Measurements from ENCODE around the gene GDPD3. TPM values are rescaled to one million over a fixed set of nuclear protein-coding genes. Genes with fewer than 3 reads are reported as not detected.
A peak's percentile ranks its signal among the peaks of the same experiment; 100 is the strongest.

GDPD3 gene
- total and polyA plus RNA-seq, 5 donors: 1.3 to 3.7 (median 2.9) TPM

DNA sequence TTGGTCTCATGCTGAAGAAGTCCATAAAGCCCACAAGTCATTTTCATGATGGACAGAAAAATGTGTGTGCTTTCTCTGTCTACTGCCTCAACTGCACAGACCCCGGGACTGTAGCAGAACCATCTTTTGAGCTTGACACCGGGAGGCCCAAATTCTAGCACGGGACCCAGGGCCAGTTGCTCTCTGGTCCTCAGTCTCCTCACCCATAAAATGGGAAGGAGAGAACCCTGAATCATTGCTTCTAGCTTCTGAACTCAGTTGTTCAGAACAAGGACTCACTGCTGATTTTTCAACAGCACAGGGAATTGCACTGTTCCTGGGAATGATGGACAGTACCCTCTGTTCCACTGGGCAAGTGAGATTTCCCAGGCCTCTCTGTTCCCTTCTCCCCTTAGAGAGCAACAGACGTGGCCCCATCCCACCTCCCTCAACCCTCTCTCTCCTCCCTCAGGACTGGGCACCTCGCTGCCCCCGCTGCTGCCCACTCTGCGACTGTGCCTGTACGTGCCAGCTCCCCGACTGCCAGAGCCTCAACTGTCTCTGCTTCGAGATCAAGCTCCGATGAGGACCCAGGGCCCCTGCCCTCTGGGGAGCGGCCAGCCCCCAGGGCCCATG lies 50.0 kb downstream of the GDPD3 start:
- Histone ChIP-seq H3K27me3 (ENCODE audit: control insufficient read depth, insufficient read depth) (no peaks in the 10 kb centered on the region), H3K27ac (ENCODE audit: low read length) (peak overlapping the region; percentile 86), H3K4me3 (ENCODE audit: low read length) (peak overlapping the region; percentile 82), H3K9me3 (ENCODE audit: control insufficient read depth, low read length) (no peaks in the 10 kb centered on the region), H3K4me1 (ENCODE audit: control insufficient read depth, insufficient read depth, low read length) (peaks cover 6% of the 10 kb centered on the region)
- 48% methylated on average over 12 of the region's 12 CpGs for WGBS
- intact Hi-C loops (cut with DNase I): no loop called here
- DNase-seq: peak in 1 of 3 donors; percentile 14
- no peak for ATAC-seq

DNA sequence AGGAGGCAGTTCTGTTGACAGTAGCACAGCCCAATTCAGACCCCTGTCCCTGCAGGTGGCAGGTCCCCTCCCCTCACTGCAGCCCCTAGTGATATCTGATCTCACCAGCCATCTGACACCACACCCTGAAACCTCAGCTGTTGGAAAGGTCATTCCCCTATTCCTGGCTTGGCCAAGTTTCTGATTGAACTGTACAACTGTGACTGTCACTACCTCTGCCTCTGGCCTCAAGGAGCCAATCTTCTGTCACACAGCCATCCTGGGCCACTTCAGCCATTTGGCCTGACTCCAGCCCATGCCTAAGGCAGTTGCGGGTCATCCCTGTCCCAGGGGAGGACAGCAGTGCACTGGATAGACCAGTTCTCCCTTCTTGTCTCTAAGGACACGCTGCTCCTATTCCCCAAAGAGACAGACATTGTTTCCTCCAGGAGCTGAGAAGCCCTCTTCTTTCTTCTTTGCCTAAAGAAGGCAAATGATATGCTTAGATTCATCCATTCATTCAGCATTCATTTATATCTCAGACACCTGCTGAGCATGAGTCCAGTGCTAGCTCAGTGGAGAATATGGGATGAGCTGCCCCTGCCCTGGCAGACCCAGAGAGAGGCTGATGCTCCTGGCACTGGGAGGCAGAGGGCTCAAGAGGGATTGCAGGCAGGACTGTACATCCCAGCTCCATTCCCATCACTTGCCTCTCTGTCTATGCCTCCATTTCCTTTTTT lies 52.3 kb downstream of the GDPD3 start:
- 51% methylated on average over 2 of the region's 2 CpGs for WGBS
- Histone ChIP-seq H3K4me1 (ENCODE audit: control insufficient read depth, insufficient read depth, low read length) (peaks cover 6% of the 10 kb centered on the region), H3K4me3 (ENCODE audit: low read length) (no peak overlapping the region), H3K27ac (ENCODE audit: low read length) (peak overlapping the region; percentile 31), H3K27me3 (ENCODE audit: control insufficient read depth, insufficient read depth) (no peaks in the 10 kb centered on the region), H3K9me3 (ENCODE audit: control insufficient read depth, low read length) (no peaks in the 10 kb centered on the region)
- intact Hi-C loops (cut with DNase I): no loop called here
- DNase-seq (peak in 2 of 3 donors; percentile 81 to 83), ATAC-seq (no peak)

DNA sequence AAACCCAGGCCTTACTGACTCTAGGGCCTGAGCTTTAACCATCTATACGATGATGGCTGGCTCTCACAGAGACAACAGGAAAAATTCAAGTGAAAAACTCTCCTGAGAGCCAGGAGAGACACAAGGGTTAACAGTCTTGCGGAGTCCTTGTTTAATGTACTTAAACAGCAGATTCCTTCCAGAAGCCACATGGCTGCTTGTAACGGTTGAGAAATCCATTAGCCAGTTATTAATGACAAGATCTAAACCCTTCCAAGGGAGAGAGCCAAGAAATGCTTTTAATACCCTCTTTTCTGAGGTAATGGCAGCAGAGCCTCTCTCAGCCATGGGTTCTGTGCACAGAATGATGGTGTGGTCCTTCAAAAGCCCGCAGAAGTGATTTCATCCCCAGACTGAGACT lies 53.0 kb downstream of the GDPD3 start:
- Histone ChIP-seq H3K9me3 (ENCODE audit: control insufficient read depth, low read length) (no peaks in the 10 kb centered on the region), H3K4me3 (ENCODE audit: low read length) (no peak overlapping the region), H3K27ac (ENCODE audit: low read length) (peak overlapping the region; percentile 18), H3K27me3 (ENCODE audit: control insufficient read depth, insufficient read depth) (no peaks in the 10 kb centered on the region), H3K4me1 (ENCODE audit: control insufficient read depth, insufficient read depth, low read length) (peaks cover 6% of the 10 kb centered on the region)
- WGBS: 80% methylated on average over 4 of the region's 4 CpGs
- intact Hi-C loops (cut with DNase I): no loop called here
- DNase-seq (no peak), ATAC-seq (no peak)

DNA sequence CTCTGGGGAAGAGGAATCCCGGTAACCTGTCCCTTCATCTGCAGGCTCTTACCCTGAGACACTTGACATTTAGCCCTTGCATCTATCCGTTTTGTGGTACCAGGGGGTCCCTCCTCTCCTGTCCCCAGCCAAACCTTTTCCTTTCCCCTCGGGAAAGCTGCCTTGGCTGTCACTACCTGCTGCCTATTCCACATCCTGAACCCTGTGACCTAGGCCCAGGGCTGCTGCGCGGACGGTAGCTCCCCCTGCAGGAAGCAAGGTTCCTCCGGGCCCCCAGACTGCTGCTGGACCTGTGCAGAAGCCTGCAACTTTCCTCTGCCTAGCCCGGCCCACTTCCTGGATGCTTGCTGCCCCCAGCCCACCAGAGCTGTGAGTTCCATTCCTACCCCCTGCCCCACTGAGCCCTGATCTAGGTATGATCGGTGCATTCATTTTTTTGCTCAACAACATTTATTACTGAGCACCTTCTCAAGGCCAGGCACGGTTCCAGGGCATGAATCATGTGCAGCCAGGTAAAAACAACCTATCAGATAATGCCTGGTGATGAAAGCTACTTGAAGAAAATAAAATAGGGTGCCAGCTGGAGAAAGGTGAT lies 58.3 kb downstream of the GDPD3 start:
- DNase-seq (peak in 1 of 3 donors; percentile 71), ATAC-seq (no peak)
- 49% methylated on average over 10 of the region's 10 CpGs for WGBS
- intact Hi-C loops (cut with DNase I): no loop called here
- Histone ChIP-seq H3K4me3 (ENCODE audit: low read length) (no peak overlapping the region), H3K27me3 (ENCODE audit: control insufficient read depth, insufficient read depth) (no peaks in the 10 kb centered on the region), H3K4me1 (ENCODE audit: control insufficient read depth, insufficient read depth, low read length) (no peaks in the 10 kb centered on the region), H3K27ac (ENCODE audit: low read length) (no peak overlapping the region), H3K9me3 (ENCODE audit: control insufficient read depth, low read length) (no peaks in the 10 kb centered on the region)

Other genes with a start within 250 kb of the GDPD3 start
- 1 to 10 TPM; 1.5 to 3.6 (median 2.1) TPM for gene SEZ6L2, start 214.0 kb downstream of the GDPD3 start, total RNA-seq
- gene SEZ6L2, start 214.0 kb downstream of the GDPD3 start, polyA plus RNA-seq: 0.36 TPM
- gene ASPHD1, start 213.0 kb downstream of the GDPD3 start, total RNA-seq: under 1 TPM in 3 of 4 donors, not detected in 1; 0.24 to 0.50 (median 0.28) TPM
- 0.14 TPM for gene ASPHD1, start 213.0 kb downstream of the GDPD3 start, polyA plus RNA-seq
- 10 to 100 TPM in 2 of 4 donors, 1 to 10 TPM in 2; 7.3 to 12.8 (median 9.2) TPM for gene KCTD13, start 187.3 kb downstream of the GDPD3 start, total RNA-seq
- gene KCTD13, start 187.3 kb downstream of the GDPD3 start, polyA plus RNA-seq: 7.1 TPM
- gene TMEM219, start 151.5 kb downstream of the GDPD3 start, total RNA-seq: 10 to 100 TPM; 79.7 to 90.4 (median 82.1) TPM
- 97.4 TPM for gene TMEM219, start 151.5 kb downstream of the GDPD3 start, polyA plus RNA-seq
- gene TAOK2, start 139.7 kb downstream of the GDPD3 start, total RNA-seq: 10 to 100 TPM; 37.2 to 40.1 (median 39.4) TPM
- gene TAOK2, start 139.7 kb downstream of the GDPD3 start, polyA plus RNA-seq: 38.3 TPM
- gene HIRIP3, start 117.9 kb downstream of the GDPD3 start, total RNA-seq: 10 to 100 TPM; 11.6 to 21.7 (median 17.5) TPM
- 19.1 TPM for gene HIRIP3, start 117.9 kb downstream of the GDPD3 start, polyA plus RNA-seq
- 10 to 100 TPM; 32.7 to 44.6 (median 37.1) TPM for gene INO80E, start 117.3 kb downstream of the GDPD3 start, total RNA-seq
- gene INO80E, start 117.3 kb downstream of the GDPD3 start, polyA plus RNA-seq: 59.1 TPM
- gene DOC2A, start 102.5 kb downstream of the GDPD3 start, total RNA-seq: under 1 TPM; 0.40 to 0.59 (median 0.47) TPM
- 0.77 TPM for gene DOC2A, start 102.5 kb downstream of the GDPD3 start, polyA plus RNA-seq
- not detected for gene C16orf92, start 90.3 kb downstream of the GDPD3 start, total RNA-seq
- gene C16orf92, start 90.3 kb downstream of the GDPD3 start, polyA plus RNA-seq: not detected
- not detected for gene TLCD3B, start 82.3 kb downstream of the GDPD3 start, total RNA-seq
- not detected for gene TLCD3B, start 82.3 kb downstream of the GDPD3 start, polyA plus RNA-seq
- gene ALDOA, start 47.8 kb downstream of the GDPD3 start, total RNA-seq: 1,000 to 10,000 TPM; 2,625 to 3,581 (median 3,363) TPM
- gene ALDOA, start 47.8 kb downstream of the GDPD3 start, polyA plus RNA-seq: 3,115 TPM
- gene PPP4C, start 37.5 kb downstream of the GDPD3 start, total RNA-seq: 10 to 100 TPM; 31.3 to 40.8 (median 36.0) TPM
- gene PPP4C, start 37.5 kb downstream of the GDPD3 start, polyA plus RNA-seq: 51.8 TPM
- gene TBX6, start 21.6 kb downstream of the GDPD3 start, total RNA-seq: 1 to 10 TPM in 2 of 4 donors, under 1 TPM in 2; 0.67 to 1.2 (median 1.0) TPM
- gene TBX6, start 21.6 kb downstream of the GDPD3 start, polyA plus RNA-seq: 0.93 TPM
- gene YPEL3, start 17.3 kb downstream of the GDPD3 start, total RNA-seq: 10 to 100 TPM; 54.4 to 79.2 (median 71.2) TPM
- gene YPEL3, start 17.3 kb downstream of the GDPD3 start, polyA plus RNA-seq: 118 TPM
- 10 to 100 TPM; 55.9 to 67.8 (median 64.3) TPM for gene MAPK3, start 9.7 kb upstream of the GDPD3 start, total RNA-seq
- 78.1 TPM for gene MAPK3, start 9.7 kb upstream of the GDPD3 start, polyA plus RNA-seq
- gene CORO1A, start 70.1 kb upstream of the GDPD3 start, total RNA-seq: 10 to 100 TPM; 10.3 to 22.4 (median 14.6) TPM
- gene CORO1A, start 70.1 kb upstream of the GDPD3 start, polyA plus RNA-seq: 7.3 TPM
- gene BOLA2B, start 80.1 kb upstream of the GDPD3 start, total RNA-seq: 10 to 100 TPM; 75.2 to 89.6 (median 84.6) TPM
- gene BOLA2B, start 80.1 kb upstream of the GDPD3 start, polyA plus RNA-seq: 184 TPM
- gene SLX1A, start 80.3 kb upstream of the GDPD3 start, total RNA-seq: 10 to 100 TPM in 2 of 4 donors, 1 to 10 TPM in 2; 8.9 to 20.8 (median 13.9) TPM
- gene SLX1A, start 80.3 kb upstream of the GDPD3 start, polyA plus RNA-seq: 24.6 TPM
- 10 to 100 TPM in 3 of 4 donors, 1 to 10 TPM in 1; 9.6 to 14.0 (median 10.8) TPM for gene SULT1A3, start 85.7 kb upstream of the GDPD3 start, total RNA-seq
- 10.0 TPM for gene SULT1A3, start 85.7 kb upstream of the GDPD3 start, polyA plus RNA-seq
- 1 to 10 TPM; 3.1 to 5.3 (median 4.3) TPM for gene NPIPB13, start 134.9 kb upstream of the GDPD3 start, total RNA-seq
- 2.0 TPM for gene NPIPB13, start 134.9 kb upstream of the GDPD3 start, polyA plus RNA-seq
- gene CD2BP2, start 241.8 kb upstream of the GDPD3 start, total RNA-seq: 10 to 100 TPM; 43.0 to 50.9 (median 45.1) TPM
- gene CD2BP2, start 241.8 kb upstream of the GDPD3 start, polyA plus RNA-seq: 31.8 TPM